SK-MEL-5 (cell line): ENCODE data around the gene ITGB6. TPM values are rescaled to one million over a fixed set of nuclear protein-coding genes. Genes with fewer than 3 reads are reported as not detected.

Experiments
- DNase-seq: peaks from one replicate; pipeline ENCODE4 v3.0.0-alpha.2; 2016; ENCODE audit warnings: low read depth, low spot score
- in situ Hi-C: cut with HindIII; loops from 2 replicates; pipeline ENCODE4 v1.10.0; 2016; ENCODE audit warnings: low sequenced_read_pairs, high pct_unique_total_duplicates, low pct_unique_long_range_greater_than_20kb
- total RNA-seq: library from RNA; depleted of rRNA; stranded (reverse); fragments of >200 nt; shearing (Covaris generic); gene quantifications from 2 replicates; pipeline ENCODE4 v1.2.3, GENCODE V29; 2014

Gene ITGB6
- total RNA-seq, 1 experiment from 2014 or later, result not detected

DNA sequence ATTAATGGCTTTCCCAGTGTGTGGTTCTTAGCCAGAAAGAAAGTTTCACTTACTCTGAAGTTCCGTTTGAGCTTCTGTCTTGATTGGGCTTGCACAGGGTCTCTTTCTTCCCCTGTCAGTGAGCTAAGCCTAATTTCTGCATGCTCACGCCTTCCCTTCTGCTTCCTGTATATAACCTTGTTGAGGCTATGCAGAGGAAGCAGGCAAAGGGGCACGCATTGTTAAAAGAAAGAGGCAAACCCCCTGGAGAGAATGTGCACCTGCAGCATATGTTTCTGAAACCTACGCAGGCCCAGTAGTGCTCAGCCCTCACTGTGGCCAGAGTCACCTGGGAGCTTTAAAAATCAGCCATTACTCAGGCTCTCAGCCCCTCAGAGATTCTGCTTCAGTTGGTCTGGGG is 123.2 kb downstream of the ITGB6 start:
- no peak for DNase-seq
- in situ Hi-C loops, result no loop called here

GRCh38 chr2:160076241-160076640 is 123.8 kb downstream of the ITGB6 start:
- peak; percentile 7 for DNase-seq
- in situ Hi-C loops, result no loop called here

- no peak for DNase-seq
- in situ Hi-C loops, result no loop called here
Measured at GRCh38 chr2:160075171-160075570, 124.9 kb downstream of the ITGB6 start.

DNA sequence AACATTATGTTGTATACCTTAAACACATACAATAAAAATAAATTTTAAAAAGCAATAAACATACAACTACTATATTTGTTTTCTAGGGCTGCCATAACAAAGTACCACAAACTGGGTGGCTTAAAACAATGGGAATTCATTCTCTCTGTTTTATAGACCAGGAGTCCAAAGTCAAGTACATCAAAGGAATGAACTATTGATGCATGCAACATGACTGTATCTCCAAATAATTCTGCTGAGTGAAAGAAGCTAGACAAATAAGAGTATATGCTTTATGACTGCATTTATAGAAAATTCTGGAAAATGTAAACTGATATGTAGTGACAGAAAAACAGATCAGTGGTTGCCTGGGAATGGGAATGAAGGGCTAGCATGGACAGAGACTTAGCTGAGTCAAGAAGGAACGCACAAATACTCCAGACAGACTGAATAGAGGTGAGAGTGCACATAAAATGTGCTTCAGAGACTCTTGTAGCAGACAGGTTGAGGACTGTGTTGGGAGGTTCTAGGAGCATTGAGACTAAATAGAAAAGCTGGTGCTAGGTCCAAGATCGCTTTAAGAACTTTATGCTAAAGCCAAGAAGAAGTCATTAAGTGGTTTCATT is 126.7 kb downstream of the ITGB6 start:
- DNase-seq, result no peak
- in situ Hi-C loops, result no loop called here

- in situ Hi-C loops, result no loop called here
- no peak for DNase-seq
Measured at GRCh38 chr2:160068906-160069305, 131.2 kb downstream of the ITGB6 start.

DNA sequence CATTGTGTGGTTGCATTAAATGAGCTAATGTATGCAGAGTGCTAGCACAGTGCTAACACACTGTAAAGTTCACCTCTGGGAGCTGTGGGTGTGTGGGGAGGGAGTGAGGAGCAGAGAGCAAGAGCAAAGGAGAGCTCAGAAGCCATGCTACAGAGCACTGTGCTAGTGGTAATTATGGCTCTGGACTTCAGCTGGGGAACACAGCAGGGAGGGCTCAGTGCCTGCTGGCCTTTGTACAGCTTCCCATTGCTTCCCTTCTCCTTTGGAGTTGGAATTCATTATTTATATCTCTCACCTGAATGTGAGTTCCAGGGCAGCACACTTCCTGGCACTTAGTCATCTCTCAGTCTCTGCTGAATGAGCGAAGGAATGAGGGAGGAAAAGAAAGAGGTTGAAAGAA is 135.2 kb downstream of the ITGB6 start:
- no peak for DNase-seq
- in situ Hi-C loops, result no loop called here

- in situ Hi-C loops, result no loop called here
- no peak for DNase-seq
Measured at GRCh38 chr2:160063879-160064612, 136.0 kb downstream of the ITGB6 start.

GRCh38 chr2:160063271-160063670 is 136.8 kb downstream of the ITGB6 start:
- no peak for DNase-seq
- in situ Hi-C loops, result no loop called here

- in situ Hi-C loops, result no loop called here
- no peak for DNase-seq
Measured at GRCh38 chr2:160062292-160063005, 137.6 kb downstream of the ITGB6 start, which contains the start of gene PLA2R1. Gene PLA2R1, minus strand, starts transcription at chr2:160062615. Its CDS starts 212 bp downstream, at chr2:160062403.

DNA sequence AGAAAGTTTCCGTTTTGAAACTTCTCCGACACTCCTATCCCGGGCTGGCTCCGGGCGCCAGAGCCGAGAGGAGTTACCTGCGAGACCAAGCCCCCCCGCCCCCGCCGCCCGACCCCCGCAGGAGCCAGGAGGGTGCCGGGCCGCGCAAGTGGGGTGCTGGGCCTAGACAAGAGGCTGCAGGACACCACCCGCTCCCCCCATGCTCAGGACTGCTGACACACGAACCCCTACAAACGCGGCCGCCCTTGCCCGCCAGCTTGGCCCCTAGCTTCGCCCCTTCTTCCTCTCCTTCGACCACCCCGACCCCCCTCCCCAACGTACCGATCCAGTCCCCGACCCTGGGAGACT is 138.2 kb downstream of the ITGB6 start:
- in situ Hi-C loops, result no loop called here

GRCh38 chr2:160061533-160061932 is 138.5 kb downstream of the ITGB6 start:
- no peak for DNase-seq
- in situ Hi-C loops, result no loop called here

More for the DNA sequence above, 138.2 kb downstream of the ITGB6 start:
- no peak for DNase-seq

DNA sequence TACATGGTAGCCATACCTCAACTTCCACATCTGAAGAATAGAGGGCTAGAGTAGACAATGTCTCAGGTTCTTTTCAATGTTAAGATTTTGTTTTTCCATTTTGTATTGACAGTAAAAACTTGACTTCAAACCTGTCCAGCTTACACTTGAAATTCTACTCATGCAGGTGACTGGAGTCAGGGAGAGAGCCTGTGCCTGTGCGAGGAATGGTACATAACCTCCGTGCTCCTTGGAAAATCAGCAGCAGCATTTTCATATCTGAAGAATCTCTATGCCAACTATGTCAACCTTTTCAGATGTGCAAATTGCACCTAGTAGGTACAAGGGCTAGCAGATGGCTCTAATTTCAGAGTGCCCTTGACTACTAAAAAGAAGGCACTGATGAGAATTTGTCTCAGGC is 139.8 kb downstream of the ITGB6 start:
- in situ Hi-C loops, result no loop called here
- DNase-seq, result no peak

GRCh38 chr2:160057356-160057755 is 142.7 kb downstream of the ITGB6 start:
- no peak for DNase-seq
- in situ Hi-C loops, result no loop called here

DNA sequence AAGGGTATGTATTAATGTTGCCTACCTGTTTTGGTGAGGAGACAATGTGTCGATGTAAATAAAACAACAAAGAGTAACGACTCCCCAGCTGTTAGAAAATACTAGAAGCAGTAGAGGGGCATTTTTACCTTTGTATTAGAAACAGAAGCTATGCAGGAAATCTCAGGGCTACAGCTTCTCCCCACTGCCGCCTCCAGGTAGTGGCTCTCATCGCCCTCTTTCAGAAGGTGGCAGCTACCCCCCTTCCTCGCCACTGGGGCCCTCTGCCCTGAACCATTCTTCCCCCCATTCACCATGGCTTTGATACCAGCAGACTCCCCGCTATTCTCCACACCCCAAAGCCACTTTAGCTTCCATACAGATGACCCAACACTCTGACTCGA is 144.4 kb downstream of the ITGB6 start:
- in situ Hi-C loops, result no loop called here

DNA sequence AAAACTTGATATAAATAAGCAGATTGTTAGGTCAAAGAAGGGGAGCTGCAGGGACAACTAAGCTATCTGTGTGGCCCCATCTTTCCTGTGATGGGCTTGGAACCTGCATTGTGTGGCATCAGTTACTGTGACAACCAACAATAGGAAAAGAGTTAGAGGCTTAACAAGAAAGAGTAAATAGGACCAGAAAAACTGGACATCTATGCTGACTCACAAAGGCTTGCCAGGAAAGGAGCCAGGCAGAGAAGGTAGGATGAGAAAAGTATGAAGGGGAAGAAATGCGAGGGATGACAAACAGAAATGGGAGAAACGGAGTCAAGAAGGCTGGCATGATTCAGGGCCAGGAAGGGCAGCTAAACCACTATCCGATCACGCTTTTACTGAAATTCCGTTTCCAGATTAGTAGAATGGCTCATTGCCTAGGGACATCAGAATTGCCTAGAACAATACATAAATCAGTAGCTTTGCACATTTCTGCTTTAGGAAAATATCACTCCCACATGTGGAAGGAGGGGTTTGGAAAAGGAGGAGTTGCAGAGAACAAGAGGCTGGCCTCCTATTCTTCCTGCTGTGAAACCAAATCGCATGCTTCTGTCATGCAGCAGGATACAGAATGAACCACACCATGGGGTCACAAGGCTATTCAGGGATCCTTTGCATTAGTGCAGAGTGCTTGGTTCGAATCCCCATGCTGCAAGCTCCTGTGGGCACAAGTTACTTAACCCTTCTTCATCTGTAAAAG is 144.9 kb downstream of the ITGB6 start:
- in situ Hi-C loops, result no loop called here
- DNase-seq, result no peak

More for the DNA sequence above, 144.4 kb downstream of the ITGB6 start:
- no peak for DNase-seq

- in situ Hi-C loops, result no loop called here
- DNase-seq, result no peak
Measured at GRCh38 chr2:160053946-160054345, 146.1 kb downstream of the ITGB6 start.

DNA sequence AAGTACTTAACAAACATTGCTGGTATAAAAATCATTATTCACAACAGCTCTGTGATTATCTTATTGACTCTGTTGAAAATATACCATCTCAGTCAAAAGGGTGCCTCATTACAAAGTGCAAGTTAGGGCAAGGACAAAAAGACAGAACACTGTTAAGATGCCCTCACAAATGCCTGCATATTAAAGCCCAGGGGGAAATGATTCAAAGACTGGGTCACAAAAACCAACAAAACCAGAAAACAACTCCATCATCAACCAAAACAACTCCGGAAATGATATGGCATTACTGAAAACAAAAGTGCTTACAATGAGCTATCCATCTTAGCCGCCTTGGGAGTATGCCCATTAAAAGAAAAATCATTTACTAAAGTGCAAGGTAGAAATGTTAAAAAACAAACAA is 147.5 kb downstream of the ITGB6 start:
- in situ Hi-C loops, result no loop called here
- DNase-seq, result no peak

- DNase-seq, result no peak
- in situ Hi-C loops, result no loop called here
Measured at GRCh38 chr2:160051371-160051800, 148.7 kb downstream of the ITGB6 start.
